RCC 7860 (cell line): ENCODE data around the gene PLA2G12B.
"Not testable (repeated sequence)": the region's sequence is repeated elsewhere in the genome, so short reads cannot be mapped to it uniquely, and the experiment has no call there.

ENCODE experiments used
- DNase-seq: peaks from one replicate; pipeline ENCODE4 v3.0.0-alpha.2; 2015; ENCODE audit warnings: low spot score
- FAIRE-seq: peaks from 2 replicates; lab custom pipeline; 2012; peaks lifted over from hg19 to GRCh38; lab: Jason Lieb, UNC

PLA2G12B gene

DNA sequence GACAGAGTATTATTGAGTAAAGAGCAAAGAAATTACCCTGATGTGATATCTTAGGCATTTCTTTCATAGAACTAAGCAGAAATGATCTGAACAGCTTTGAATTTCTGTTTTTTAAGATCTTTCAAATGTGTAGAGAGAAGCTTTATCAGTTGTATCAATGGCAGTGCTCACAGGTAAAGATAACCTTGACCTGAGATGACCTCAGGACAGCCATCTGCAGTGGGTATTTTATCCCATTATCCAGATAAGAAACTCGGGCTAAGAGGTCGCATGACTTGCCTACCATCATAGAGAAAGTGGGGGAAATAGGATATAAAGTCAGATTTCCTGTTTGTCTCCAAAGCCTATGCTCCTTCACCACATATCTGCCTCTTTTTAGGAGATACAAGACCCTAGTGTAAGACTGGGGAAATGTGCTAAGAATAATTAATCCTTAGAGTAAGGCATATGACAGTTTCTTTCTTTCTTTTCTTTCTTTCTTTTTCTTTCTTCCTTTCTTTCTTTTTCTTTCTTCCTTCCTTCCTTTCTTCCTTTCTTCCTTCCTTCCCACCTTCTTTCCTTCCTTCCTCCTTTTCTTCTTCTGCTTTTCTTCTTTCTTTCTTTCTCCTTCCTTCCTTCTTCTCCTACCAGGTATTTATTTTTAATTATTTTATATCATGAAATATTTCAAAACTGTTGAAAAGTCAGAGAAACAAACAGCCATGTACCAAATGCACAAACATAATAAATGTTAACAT is 10.9 kb downstream of the PLA2G12B start:
- FAIRE-seq: no peak
- DNase-seq: no peak

DNA sequence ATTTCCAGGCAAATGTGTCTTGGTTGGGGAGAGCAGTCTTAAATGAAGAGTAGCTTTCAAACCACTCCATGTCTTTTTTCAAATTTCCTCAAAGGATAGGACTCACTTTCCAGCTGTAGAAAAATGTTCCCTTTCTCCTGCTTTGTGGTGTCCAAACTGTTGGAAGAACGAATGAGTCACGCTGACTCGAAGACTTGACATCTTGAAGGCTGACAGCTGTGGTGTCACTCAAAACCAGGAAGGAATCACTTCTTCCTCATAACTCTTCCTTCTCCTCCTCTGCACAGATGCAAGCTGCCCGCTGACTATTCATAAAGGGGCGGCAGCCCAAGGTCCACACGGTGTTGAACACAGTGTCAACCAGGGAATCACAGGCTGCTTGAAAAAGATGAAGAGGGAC is 19.2 kb downstream of the PLA2G12B start:
- DNase-seq (peak; percentile 19), FAIRE-seq (no peak)

DNA sequence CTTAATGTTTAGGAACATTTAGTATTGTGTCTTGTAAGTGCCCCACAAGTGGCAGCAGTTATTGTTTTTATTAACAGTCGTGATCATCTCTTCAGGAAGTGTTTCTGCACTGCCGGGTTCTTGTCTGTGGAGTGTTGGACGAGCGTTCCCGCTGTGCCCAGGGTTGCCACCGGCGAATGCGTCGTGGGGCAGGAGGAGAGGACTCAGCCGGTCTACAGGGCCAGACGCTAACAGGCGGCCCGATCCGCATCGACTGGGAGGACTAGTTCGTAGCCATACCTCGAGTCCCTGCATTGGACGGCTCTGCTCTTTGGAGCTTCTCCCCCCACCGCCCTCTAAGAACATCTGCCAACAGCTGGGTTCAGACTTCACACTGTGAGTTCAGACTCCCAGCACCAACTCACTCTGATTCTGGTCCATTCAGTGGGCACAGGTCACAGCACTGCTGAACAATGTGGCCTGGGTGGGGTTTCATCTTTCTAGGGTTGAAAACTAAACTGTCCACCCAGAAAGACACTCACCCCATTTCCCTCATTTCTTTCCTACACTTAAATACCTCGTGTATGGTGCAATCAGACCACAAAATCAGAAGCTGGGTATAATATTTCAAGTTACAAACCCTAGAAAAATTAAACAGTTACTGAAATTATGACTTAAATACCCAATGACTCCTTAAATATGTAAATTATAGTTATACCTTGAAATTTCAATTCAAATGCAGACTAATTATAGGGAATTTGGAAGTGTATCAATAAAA is 22.2 kb downstream of the PLA2G12B start:
- no peak for DNase-seq
- no peak for FAIRE-seq

DNA sequence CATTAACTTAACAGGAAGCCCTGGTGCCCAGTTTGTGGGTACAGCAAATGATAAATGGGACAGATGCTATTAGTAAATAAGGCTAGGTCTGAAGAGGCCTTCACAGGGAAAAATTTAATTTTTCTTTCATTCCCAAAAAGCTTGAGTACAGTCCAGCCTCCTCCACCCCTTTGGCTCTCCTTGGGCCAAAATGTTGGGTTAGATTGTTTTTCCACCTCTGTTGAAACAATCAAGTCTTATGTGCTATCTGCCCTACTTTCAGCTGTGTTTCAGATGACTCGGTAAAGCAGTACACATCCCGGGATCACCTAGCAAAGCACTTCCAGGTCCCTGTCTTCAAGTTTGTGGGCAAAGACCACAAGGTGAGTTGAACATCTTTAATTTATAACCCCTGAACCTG is 24.3 kb downstream of the PLA2G12B start:
- DNase-seq (no peak), FAIRE-seq (no peak)

DNA sequence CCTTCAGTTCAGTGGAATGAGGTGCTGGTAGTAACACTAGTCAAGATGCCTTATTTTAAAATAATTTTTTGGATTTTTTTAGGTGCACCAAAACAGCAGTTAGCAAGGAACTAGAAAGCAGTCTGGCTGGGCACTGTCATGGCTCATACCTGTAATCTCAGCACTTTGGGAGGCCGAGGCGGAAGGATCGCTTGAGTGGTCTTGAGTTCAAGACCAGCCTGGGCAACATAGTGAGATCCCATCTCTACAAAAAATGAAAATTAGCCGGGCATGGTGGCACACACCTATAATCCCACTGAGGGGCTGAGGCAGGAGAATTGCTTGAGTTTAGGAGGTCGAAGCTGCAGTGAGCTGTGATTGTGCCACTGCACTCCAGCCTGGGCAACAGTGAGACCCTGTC is 25.8 kb downstream of the PLA2G12B start:
- DNase-seq (no peak), FAIRE-seq (no peak)

DNA sequence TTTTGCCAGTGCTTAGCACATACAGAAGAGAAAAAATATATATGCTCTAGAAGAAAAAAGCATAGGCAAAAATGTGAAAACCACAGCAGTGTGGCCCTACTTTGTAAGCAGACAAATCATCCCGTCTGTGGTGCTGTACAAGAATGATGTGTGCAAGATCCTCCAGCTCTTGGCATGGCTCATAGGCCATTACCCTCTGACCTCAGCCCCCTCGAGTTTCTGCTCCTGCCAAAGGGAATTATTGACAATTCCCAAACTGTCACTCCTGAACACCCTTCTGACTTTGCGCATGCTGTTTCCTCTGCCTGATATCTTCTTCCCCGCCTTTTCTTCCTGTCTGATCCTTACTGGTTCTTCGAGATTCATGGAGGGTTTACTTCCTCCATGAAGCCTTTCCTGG is 27.1 kb downstream of the PLA2G12B start:
- DNase-seq: no peak
- FAIRE-seq: no peak

DNA sequence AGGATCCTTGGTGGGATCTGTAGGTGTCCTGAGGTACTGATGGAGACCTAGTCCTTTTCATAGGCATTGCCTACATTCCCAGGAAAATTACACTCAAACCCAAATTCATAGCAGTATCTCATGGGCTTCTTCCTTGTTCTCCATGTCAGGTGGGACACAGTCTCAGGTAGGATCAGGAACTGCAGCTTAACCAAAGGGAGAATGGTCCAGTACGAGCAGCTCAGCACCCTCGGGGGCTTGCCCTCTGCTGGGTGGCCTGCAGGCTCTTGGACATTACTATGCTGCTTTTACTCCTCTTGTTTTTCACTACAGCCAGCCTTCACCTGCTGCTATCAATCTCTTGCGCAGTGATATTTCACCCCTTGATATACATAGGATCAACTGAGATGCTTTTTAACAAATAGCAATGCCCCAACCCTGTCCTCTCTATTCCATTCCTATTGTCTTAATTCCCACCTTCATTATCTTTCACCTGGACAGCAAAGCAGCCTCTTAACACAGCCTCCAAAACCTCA is 28.6 kb downstream of the PLA2G12B start:
- FAIRE-seq (no peak), DNase-seq (no peak)

DNA sequence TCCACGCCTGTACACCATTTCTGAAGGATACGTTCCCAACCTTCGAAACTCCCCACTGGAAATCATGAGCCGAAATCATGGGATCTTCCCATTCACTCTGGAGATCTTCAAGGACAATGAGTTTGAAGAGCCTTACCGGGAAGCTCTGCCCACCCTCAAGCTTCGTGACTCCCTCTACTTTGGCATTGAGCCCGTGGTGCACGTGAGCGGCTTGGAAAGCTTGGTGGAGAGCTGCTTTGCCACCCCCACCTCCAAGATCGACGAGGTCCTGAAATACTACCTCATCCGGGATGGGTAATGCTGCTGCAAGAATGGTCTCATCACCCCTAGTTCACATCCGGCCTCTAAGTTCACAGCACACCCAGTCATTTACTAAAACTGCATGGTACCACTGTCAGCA is 30.3 kb downstream of the PLA2G12B start:
- FAIRE-seq (no peak), DNase-seq (no peak)

DNA sequence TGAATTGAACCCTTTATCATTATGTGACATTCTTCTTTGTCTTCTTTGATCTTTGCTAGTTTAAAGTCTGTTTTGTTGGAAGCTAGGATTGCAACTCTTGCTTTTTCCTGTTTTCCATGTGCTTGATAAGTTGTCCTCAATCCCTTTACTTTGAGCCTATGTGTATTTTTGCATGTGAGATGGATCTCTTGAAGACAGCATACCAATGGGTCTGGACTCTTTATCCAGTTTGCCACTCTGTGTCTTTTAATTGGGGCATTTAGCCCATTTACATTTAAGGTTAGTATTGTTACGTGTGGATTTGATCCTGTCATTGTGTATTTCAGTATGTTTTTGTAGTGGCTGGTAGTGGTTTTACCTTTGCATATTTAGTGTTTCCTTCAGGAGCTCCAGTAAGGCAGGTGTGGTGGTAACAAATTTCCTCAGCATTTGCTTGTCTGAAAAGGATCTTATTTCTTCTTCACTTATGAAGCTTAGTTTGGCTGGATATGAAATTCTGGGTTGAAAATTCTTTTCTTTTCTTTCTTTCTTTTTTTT is 33.4 kb downstream of the PLA2G12B start:
- not testable (repeated sequence) for FAIRE-seq, DNase-seq

DNA sequence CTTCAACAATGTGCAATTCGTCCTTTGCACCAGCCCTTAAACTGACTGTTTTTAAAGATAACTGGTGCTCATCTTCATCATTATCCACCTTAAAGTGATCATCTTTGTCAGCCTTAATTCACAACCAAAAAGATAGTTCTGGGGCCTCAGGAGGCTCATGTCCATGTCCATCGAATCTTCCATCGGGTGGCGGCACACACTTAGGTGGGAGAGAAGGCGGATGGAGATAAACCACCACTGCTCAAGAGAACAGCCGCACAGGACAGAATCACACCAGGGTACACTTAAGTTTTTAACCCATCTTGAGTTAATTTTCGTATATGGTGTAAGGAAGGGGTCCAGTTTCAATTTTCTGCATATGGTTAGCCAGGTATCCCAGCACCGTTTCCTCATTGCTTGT is 36.3 kb downstream of the PLA2G12B start:
- DNase-seq (no peak), FAIRE-seq (no peak)

DNA sequence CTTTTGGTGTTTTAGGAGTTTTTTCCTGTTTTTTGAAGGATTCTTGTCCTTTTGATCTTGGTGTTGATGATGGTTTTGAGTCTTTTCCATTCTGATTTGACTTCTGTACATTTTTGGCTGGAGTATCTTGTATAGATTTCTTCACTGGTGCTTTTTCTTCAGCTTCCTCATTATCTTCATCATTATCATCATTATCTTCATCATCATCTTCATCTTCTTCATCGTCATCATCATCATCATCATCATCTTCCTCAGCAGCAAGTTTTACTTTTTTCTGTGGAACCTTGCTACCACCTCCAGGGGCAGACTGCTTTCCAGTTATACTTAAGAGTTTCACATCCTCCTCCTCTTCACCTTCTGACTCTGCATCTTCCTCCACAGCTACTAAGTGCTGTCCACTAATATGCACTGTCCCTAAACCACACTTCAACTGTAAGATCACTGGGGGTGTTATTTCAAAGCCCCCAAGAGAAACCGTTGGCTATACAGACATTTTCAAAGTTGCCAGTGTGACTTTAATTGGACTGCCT is 36.7 kb downstream of the PLA2G12B start:
- not testable (repeated sequence) for FAIRE-seq

DNA sequence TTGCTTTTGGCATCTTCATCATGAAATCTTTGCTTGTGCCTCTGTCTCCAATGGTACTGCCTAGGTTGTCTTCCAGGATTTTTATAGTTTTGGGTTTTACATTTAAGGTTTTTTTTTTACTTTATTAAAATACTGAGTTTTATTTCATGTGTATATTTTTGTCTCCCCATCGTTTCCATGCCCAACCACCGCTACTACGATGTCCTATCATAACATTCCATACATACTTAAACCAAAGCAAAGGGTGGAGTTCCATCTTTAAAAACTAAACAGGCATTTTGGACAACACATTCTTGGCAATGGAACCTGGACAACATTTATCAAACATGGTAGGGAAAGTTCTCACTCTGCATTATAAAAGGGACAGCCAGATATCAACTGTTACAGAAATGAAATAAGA is 37.4 kb downstream of the PLA2G12B start:
- not testable (repeated sequence) for DNase-seq, FAIRE-seq

More for the DNA sequence above, 36.7 kb downstream of the PLA2G12B start:
- DNase-seq: not testable (repeated sequence)

DNA sequence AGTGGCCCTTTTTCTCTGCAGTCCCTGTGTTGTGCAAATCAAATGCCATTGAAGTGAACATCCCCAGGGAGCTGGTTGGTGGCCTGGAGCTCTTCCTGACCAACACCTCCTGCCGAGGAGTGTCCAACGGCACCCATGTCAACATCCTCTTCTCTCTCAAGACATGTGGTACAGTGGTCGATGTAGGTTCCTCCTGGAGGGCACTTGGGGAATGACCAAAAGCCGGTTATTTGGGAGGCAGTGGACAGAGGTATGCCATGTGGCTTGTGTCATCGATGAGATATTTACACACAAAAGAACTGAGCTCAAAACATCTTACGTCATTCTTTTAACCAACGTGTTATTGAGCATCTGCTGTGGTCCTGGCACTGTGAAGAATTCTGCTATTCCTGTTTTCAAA is 41.3 kb downstream of the PLA2G12B start:
- DNase-seq (no peak), FAIRE-seq (no peak)

DNA sequence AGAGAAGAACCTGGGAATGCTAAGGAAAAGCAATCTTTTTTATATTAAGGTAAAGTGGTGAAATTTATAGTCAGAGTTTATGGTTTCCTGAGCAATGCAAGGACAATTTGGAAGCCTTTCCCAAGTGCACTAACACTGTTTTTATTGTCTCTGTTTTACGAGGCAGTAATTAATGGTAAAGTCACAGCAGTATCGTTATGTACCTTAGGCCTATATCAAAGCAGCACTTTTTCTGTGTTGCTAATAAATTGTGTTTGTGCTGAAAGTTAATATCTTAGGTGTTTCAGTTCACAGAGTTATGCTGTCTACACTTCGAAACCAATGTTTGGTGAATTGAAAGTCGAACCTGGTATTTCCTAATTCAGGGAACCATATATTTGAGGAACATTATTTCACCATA is 41.9 kb downstream of the PLA2G12B start:
- DNase-seq (no peak), FAIRE-seq (no peak)

DNA sequence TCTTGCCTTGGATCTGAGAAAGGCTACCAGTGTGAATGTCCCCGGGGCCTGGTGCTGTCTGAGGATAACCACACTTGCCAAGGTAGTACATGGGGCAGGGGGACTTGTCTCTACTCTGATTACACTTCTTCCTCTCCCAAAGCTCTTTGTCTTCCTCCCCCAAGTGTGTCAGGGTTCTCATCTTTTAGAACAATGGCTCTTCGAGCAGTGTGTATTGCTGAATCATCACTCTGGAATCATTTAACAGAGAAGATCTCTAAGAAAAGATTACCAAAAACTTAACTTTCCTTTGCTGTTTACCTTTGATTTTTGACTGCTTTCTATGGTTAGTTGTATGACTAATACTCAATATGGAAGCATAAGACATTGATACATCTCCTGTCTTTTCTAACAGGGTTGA is 42.8 kb downstream of the PLA2G12B start:
- DNase-seq: no peak
- FAIRE-seq: no peak

DNA sequence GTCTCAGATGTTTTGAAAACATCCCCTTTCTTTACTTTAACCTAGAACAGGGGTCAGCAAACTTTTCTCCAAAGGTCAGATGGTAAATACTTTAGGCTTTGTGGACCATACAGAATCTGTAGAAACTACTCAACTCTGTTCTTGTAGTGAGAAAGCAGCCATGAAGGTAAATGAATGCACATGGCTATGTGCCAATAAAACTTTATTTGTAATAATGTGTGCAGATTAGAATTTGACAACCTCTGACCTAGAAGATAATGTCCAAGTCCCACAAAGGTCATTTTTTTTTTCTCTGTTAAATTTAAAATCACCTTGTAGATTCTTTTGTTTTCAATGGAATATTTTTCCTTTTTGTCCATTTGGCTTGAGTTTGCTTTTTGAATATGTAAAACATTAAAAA is 43.9 kb downstream of the PLA2G12B start:
- DNase-seq (no peak), FAIRE-seq (no peak)

DNA sequence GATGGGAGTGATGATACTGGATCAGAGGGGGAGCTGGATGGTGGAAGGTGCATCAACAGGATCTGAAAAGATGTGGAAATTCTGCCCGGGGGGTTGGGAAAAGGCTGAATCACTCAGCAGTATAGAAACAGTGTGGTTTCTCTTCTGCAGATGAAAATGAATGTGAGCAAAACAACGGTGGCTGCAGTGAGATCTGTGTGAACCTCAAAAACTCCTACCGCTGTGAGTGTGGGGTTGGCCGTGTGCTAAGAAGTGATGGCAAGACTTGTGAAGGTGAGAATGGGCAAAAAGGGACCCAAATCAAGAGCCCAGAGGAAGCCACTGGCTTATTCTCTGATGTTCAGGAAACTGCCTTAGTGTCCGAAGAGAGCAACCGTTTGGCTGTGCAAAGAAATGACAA is 48.2 kb downstream of the PLA2G12B start:
- no peak for FAIRE-seq

DNA sequence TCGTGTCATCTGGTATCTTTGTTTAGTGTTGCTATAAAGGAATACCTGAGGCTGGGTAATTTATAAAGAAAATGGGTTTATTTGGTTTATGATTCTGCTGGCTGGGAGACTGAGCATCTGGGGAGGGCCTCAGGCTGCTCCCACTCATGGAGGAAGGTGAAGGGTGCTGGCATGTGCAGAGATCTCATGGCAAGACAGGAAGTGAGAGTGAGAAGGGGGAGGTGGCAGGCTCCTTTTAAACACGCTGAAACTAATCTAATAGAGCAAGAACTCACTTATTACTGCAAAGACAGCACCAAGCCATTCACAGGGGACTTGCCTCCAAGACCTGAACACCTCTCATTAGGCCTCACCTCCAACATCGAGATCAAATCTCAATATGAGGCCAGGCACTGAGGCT is 49.8 kb downstream of the PLA2G12B start:
- FAIRE-seq (no peak), DNase-seq (no peak)

More for the DNA sequence above, 48.2 kb downstream of the PLA2G12B start:
- DNase-seq: no peak

DNA sequence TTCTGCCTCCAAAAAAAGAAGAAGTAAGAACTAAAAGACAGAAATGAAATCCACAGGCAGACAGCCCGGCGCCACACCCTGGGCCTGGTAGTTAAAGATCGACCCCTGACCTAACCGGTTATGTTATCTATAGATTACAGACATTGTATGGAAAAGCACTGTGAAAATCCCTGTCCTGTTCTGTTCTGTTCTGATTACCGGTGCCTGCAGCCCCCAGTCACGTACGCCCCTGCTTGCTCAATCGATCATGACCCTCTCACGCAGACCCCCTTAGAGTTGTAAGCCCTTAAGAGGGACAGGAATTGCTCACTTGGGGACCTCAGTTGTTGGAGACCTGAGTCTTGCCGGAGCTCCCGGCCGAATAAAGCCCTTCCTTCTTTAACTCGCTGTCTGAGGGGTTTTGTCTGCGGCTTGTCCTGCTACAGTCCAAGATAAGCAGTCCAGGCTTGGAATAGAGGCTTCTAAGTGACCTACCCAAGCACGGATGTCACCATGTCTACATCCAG is 50.6 kb downstream of the PLA2G12B start:
- not testable (repeated sequence) for DNase-seq, FAIRE-seq

DNA sequence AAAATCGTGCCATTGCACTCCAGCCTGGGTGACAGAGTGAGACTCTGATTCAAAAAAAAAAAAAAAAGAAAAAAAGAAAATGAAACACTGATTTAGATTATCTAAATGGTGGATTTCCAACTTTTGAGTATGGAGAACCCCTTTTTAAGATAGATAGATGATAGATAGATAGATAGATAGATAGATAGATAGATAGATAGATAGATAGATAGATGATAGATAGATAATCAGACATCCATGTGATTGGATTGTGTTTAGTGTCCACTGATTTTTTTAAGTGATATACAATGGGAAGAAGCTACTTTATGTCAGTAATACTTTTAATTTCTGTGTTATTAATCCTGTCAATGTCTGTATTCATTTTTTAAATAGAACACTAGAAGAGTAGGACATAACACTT is 55.1 kb downstream of the PLA2G12B start:
- no peak for FAIRE-seq

DNA sequence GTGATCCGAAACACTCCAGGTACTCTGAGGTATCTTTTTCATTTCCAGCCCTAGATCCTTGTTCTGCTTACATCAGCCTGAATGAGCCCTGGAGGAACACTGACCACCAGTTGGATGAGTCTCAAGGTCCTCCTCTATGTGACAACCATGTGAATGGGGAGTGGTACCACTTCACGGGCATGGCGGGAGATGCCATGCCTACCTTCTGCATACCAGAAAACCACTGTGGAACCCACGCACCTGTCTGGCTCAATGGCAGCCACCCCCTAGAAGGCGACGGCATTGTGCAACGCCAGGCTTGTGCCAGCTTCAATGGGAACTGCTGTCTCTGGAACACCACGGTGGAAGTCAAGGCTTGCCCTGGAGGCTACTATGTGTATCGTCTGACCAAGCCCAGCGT is 56.0 kb downstream of the PLA2G12B start:
- no peak for FAIRE-seq
- no peak for DNase-seq

More for the DNA sequence above, 55.1 kb downstream of the PLA2G12B start:
- no peak for DNase-seq
